Fibroblast of lung (primary cell): ENCODE measurements around the gene PCDH9. TPM values are rescaled to one million over a fixed set of nuclear protein-coding genes. Genes with fewer than 3 reads are reported as not detected.

ENCODE experiments used
- DNase-seq, 2 donors: peaks; one replicate each; pipeline versions ENCODE4 v3.0.0 to v3.0.0-alpha.2; 2010; ENCODE audit warnings: low read depth in 2 of 2
- H2AFZ ChIP-seq: 2 replicates; pipeline ENCODE4 v1.5.1; 2012; ENCODE audit warnings: low read length, control low read depth, inconsistent platforms
- H3K27ac ChIP-seq: 2 replicates; pipeline ENCODE4 v1.5.1; 2011; ENCODE audit warnings: low read length, control low read depth; ENCODE audit not compliant: insufficient read depth
- H3K27me3 ChIP-seq: 2 replicates; pipeline ENCODE4 v1.5.1; 2011; ENCODE audit warnings: mild to moderate bottlenecking, low read length; ENCODE audit not compliant: control insufficient read depth, insufficient read depth
- H3K36me3 ChIP-seq: 2 replicates; pipeline ENCODE4 v1.5.1; 2011; ENCODE audit warnings: low read length; ENCODE audit not compliant: control insufficient read depth, insufficient read depth
- H3K4me1 ChIP-seq: 2 replicates; pipeline ENCODE4 v1.5.1; 2011; ENCODE audit warnings: low read length; ENCODE audit not compliant: control insufficient read depth, insufficient read depth; ENCODE audit errors: extremely low read depth
- H3K4me2 ChIP-seq: 2 replicates; pipeline ENCODE4 v1.5.1; 2011; ENCODE audit warnings: low read length, control low read depth; ENCODE audit not compliant: insufficient read depth; ENCODE audit errors: extremely low read depth
- H3K4me3 ChIP-seq, 4 experiments: fragments of 200-600 bp in 1 of 4; sonication (generic) in 1 of 4; replicated peaks in 1 of 4; 2 replicates each; pipeline ENCODE4 v1.5.1; 2011 to 2016; ENCODE audit warnings: low read length in 4 of 4, low read depth in 3 of 4, mild to moderate bottlenecking in 3 of 4, control low read depth in 2 of 4, inconsistent platforms in 1 of 4, mixed read lengths in 1 of 4; ENCODE audit not compliant: insufficient read depth in 1 of 4; ENCODE audit errors: control extremely low read depth in 1 of 4
- H3K79me2 ChIP-seq: 2 replicates; pipeline ENCODE4 v1.5.1; 2012; ENCODE audit warnings: mild to moderate bottlenecking, low read length, inconsistent platforms; ENCODE audit not compliant: control insufficient read depth, insufficient read depth
- H3K9ac ChIP-seq: 2 replicates; pipeline ENCODE4 v1.5.1; 2011; ENCODE audit warnings: mild to moderate bottlenecking, low read length, control low read depth; ENCODE audit not compliant: insufficient read depth
- H3K9me3 ChIP-seq: 2 replicates; pipeline ENCODE4 v1.5.1; 2012; ENCODE audit warnings: low read depth, low read length; ENCODE audit not compliant: control insufficient read depth, insufficient read depth
- H4K20me1 ChIP-seq: 2 replicates; pipeline ENCODE4 v1.5.1; 2011; ENCODE audit warnings: low read length; ENCODE audit not compliant: control insufficient read depth, insufficient read depth; ENCODE audit errors: extremely low read depth
- CTCF ChIP-seq, 2 donors: IDR thresholded peaks in 1 of 2; conservative IDR thresholded peaks in 1 of 2; 1 replicate in 1 of 2; 2 replicates in 1 of 2; pipeline ENCODE4 v1.5.1; 2011 to 2012; ENCODE audit warnings: low read length in 2 of 2, control low read depth in 1 of 2, inconsistent platforms in 1 of 2, low read depth in 1 of 2, mild to moderate bottlenecking in 1 of 2
- EZH2 ChIP-seq: IDR thresholded peaks from 2 replicates; pipeline ENCODE4 v1.5.1; 2012; ENCODE audit warnings: low read length, control low read depth, mild to moderate bottlenecking; ENCODE audit errors: missing control alignments
- polyA plus RNA-seq, 2 donors: library from polyadenylated mRNA; depleted of rRNA in 1 of 2; stranded (reverse) in 1 of 2; unstranded in 1 of 2; fragments of >200 nt; gene quantifications; 2 replicates each; pipeline ENCODE4 v1.2.1, GENCODE V29; 2011 to 2012; ENCODE audit warnings: missing spikeins in 1 of 2
- total RNA-seq: library from RNA; depleted of rRNA; stranded (reverse); fragments of >200 nt; gene quantifications from 2 replicates; pipeline ENCODE4 v1.2.1, GENCODE V29; 2014

Gene PCDH9
- total and polyA plus RNA-seq, 2 donors (not counting 1 experiment from before 2014, with no cell fraction given), result 0.50 to 0.67 TPM

DNA sequence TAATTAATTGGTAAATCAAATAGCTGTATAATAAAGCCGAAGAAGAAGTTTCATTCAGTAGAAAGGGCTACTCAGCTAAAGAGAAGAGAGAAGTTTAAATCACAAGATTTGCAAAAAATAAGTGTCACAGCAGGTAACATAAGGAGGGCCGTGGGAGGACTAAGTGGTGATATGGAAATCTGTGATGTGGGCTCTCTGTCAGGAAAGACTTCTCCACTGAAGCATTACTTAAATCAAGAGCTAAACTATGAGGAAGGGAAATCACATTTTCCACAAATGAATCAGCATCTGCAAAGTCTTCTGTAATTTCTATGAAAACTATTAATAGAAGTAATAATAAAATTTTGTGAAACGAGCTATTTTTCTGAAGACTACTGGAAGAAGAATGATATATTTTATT is 153.8 kb downstream of the PCDH9 start:
- no peak overlapping the region for H3K9ac ChIP-seq
- H3K9me3 ChIP-seq, result no peaks in the 10 kb centered on the region
- H3K4me1 ChIP-seq, result no peaks in the 10 kb centered on the region
- no peak overlapping the region for H3K4me2 ChIP-seq
- H3K36me3 ChIP-seq, result no peaks in the 10 kb centered on the region
- H3K79me2 ChIP-seq, result no peaks in the 10 kb centered on the region
- peak in 1 of 2 donors; percentile 62 for DNase-seq
- H3K27me3 ChIP-seq, result no peaks in the 10 kb centered on the region
- H3K27ac ChIP-seq, result no peak overlapping the region
- no peak overlapping the region for H2AFZ ChIP-seq
- no peak for TF ChIP-seq EZH2
- no peak for TF ChIP-seq CTCF (conservative IDR thresholded peaks at IDR 0.05 in 1 of 2, IDR thresholded peaks at IDR 0.05 in 1 of 2; ENCODE audit: low read depth in 1 of 2, low read length in 2 of 2)
- no peaks in the 10 kb centered on the region for H4K20me1 ChIP-seq
- no peak overlapping the region for H3K4me3 ChIP-seq

DNA sequence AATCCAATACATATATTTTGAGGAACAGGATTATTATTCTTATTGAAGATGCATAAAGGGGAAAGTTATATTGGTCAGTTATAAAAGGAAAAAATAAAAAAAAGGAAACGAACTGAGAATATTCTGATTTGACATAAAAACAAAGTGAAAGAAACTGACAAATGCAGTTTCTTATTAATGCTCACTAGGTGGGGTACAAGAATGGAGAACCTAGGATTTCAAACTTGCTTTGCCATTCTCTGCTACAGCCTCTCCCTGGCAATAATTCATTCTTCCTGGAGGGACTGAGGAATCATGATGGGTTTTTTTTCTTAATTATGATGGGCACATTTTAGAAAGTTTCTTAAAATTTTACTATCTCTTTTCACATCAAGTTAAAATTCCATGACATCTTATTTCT is 154.9 kb downstream of the PCDH9 start:
- Histone ChIP-seq H3K9me3 (no peaks in the 10 kb centered on the region), H3K27me3 (no peaks in the 10 kb centered on the region), H3K9ac (no peak overlapping the region), H3K4me1 (no peaks in the 10 kb centered on the region), H3K36me3 (no peaks in the 10 kb centered on the region), H4K20me1 (no peaks in the 10 kb centered on the region), H3K79me2 (no peaks in the 10 kb centered on the region), H2AFZ (no peak overlapping the region), H3K4me3 (no peak overlapping the region), H3K27ac (no peak overlapping the region), H3K4me2 (no peak overlapping the region)
- TF ChIP-seq CTCF (conservative IDR thresholded peaks at IDR 0.05 in 1 of 2, IDR thresholded peaks at IDR 0.05 in 1 of 2; ENCODE audit: low read depth in 1 of 2, low read length in 2 of 2), result peak in 1 of 2 donors; percentile 19
- TF ChIP-seq EZH2, result no peak
- peak in 1 of 2 donors; percentile 38 for DNase-seq

DNA sequence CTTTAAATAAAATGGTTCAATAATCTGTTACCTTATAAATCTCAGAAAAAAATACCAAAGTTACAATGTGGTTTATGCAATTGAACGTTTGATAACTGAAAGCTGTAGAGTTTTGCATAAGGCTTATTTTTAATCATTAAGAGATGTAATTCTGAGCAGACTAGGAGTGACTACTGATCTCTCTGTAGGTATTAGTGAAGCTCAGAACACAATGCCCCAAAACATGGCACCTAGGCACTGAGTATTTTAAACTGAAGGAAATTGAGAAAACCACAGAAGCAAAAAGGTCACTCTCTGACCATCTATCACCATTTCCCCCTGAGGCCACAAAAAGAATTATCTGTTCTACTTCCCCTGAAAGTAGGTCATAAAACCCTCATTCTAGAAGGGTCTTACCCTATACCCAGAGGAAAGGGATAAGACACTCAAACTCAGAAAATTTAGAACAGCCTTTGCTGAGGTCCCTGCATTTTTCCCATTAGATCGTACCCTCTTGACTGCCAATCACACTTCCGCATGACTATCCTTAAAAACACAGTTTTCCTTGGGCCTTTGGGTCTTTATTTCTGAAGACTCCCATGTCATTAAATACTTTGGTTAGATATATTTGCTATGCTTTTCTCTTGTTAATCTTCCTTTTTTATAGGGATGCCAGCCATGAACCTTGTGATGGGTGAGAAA is 158.1 kb downstream of the PCDH9 start:
- DNase-seq, result no peak
- TF ChIP-seq EZH2, result no peak
- TF ChIP-seq CTCF (conservative IDR thresholded peaks at IDR 0.05 in 1 of 2, IDR thresholded peaks at IDR 0.05 in 1 of 2; ENCODE audit: low read depth in 1 of 2, low read length in 2 of 2), result no peak
- no peak overlapping the region for H2AFZ ChIP-seq
- no peak overlapping the region for H3K4me2 ChIP-seq
- H3K9ac ChIP-seq, result no peak overlapping the region
- no peak overlapping the region for H3K27ac ChIP-seq
- H3K27me3 ChIP-seq, result no peaks in the 10 kb centered on the region
- no peaks in the 10 kb centered on the region for H4K20me1 ChIP-seq
- H3K4me1 ChIP-seq, result no peaks in the 10 kb centered on the region
- H3K4me3 ChIP-seq, result no peak overlapping the region
- no peaks in the 10 kb centered on the region for H3K79me2 ChIP-seq
- H3K36me3 ChIP-seq, result no peaks in the 10 kb centered on the region
- no peaks in the 10 kb centered on the region for H3K9me3 ChIP-seq
